ENCODE data around the gene UBE2I. TPM values are rescaled to one million over a fixed set of nuclear protein-coding genes. Genes with fewer than 3 reads are reported as not detected.
"Not testable (repeated sequence)": the region's sequence is repeated elsewhere in the genome, so short reads cannot be mapped to it uniquely, and the experiment has no call there.

Gene UBE2I
- total and polyA plus RNA-seq, 9 donors, result 30.0 to 114 (median 106) TPM

DNA sequence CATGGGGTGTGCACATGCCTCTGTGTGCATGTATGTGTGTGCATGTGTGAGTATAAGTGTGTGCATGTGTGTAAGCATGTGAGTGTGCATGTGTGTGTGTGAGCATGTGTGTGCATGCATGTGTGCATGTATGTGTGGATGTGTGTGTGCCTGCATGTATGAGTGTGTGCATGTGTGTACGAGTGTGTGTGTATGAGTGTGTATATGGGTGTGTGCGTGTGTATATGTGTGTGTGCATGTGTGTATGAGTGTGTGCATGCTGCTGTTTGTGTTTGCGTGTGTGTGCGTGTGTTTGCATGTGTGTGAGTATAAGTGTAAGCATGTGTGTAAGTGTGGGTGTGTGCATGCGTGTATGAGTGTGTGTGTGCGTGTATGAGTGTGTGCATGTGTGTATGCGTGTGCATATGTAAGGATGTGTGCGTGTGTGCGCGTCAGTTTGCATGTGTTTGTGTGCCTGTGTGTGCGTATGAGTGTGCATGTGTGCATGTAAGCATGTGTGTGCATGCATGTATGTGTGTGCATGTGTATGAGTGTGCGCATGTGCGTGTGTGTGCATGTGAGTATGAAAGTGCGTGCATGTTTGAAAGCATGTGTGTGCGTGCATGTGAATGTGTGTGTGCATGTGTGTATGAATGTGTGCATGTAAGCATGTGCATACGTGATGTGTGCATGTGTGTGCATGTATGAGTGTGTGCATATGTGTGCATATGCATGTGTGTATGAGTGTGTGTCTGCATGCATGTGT is 44.9 kb upstream of the UBE2I start:
- H3K36me3 ChIP-seq (ENCODE audit: control insufficient read depth, insufficient read depth, low read length), result no peaks in the 10 kb centered on the region
- no peaks in the 10 kb centered on the region for H3K9me3 ChIP-seq (replicated peaks; ENCODE audit: control insufficient read depth, low read depth, low read length)
- DNase-seq, result no peak
- H3K4me3 ChIP-seq (ENCODE audit: low read length), result no peak overlapping the region
- 92% methylated on average over 16 of the region's 16 CpGs for WGBS (ENCODE audit: insufficient coverage)
- H3K27me3 ChIP-seq (ENCODE audit: control insufficient read depth, insufficient read depth, low read length), result peaks cover 53% of the 10 kb centered on the region
- H3K4me1 ChIP-seq (ENCODE audit: control insufficient read depth, insufficient read depth, low read length), result no peaks in the 10 kb centered on the region
- no peak overlapping the region for H3K27ac ChIP-seq (ENCODE audit: low read length)

- no peaks in the 10 kb centered on the region for H3K36me3 ChIP-seq (ENCODE audit: control insufficient read depth, insufficient read depth, low read length)
- H3K4me1 ChIP-seq (ENCODE audit: control insufficient read depth, insufficient read depth, low read length), result no peaks in the 10 kb centered on the region
- no peak overlapping the region for H3K27ac ChIP-seq (ENCODE audit: low read length)
- no peak for DNase-seq
- H3K9me3 ChIP-seq (replicated peaks; ENCODE audit: control insufficient read depth, low read depth, low read length), result no peaks in the 10 kb centered on the region
- H3K27me3 ChIP-seq (ENCODE audit: control insufficient read depth, insufficient read depth, low read length), result peaks cover 48% of the 10 kb centered on the region
- no peak overlapping the region for H3K4me3 ChIP-seq (ENCODE audit: low read length)
- WGBS (ENCODE audit: insufficient coverage), result 73% methylated on average over 5 of the region's 13 CpGs
These were observed 44.3 kb upstream of the UBE2I start for GRCh38 chr16:1265090-1265630.

DNA sequence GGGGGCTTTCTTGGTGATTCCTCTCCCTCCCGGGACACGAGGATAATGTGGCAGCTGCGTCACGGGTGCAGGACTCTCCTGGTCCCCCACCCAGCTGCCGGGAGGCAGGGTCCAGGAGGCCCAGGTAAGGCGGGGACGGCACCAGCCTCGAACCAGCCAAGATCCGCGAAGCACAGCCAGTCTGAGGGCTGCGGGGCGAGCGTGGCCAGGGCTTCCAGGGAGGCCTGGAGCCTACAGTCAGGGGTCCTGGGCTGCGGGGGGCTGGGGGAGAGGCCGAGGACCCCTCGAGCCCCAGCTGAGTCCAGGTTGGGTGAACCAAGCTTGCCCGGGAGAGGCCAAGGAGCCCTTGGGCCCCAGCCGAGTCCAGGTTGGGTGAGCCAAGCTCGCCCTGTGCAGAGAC is 43.6 kb upstream of the UBE2I start:
- Histone ChIP-seq H3K4me1 (ENCODE audit: control insufficient read depth, insufficient read depth, low read length) (peaks cover under 1% of the 10 kb centered on the region), H3K36me3 (ENCODE audit: control insufficient read depth, insufficient read depth, low read length) (no peaks in the 10 kb centered on the region), H3K27me3 (ENCODE audit: control insufficient read depth, insufficient read depth, low read length) (peaks cover 42% of the 10 kb centered on the region), H3K27ac (ENCODE audit: low read length) (no peak overlapping the region), H3K9me3 (replicated peaks; ENCODE audit: control insufficient read depth, low read depth, low read length) (no peaks in the 10 kb centered on the region), H3K4me3 (ENCODE audit: low read length) (no peak overlapping the region)
- no peak for DNase-seq
- 79% methylated on average over 19 of the region's 19 CpGs for WGBS (ENCODE audit: insufficient coverage)

GRCh38 chr16:1269418-1269817 is 40.0 kb upstream of the UBE2I start:
- not testable (repeated sequence) for H3K27ac ChIP-seq (ENCODE audit: low read length); H3K9me3 ChIP-seq (replicated peaks; ENCODE audit: control insufficient read depth, low read depth, low read length); H3K4me3 ChIP-seq (ENCODE audit: low read length); H3K36me3 ChIP-seq (ENCODE audit: control insufficient read depth, insufficient read depth, low read length); DNase-seq
- H3K27me3 ChIP-seq (ENCODE audit: control insufficient read depth, insufficient read depth, low read length), result peaks cover 26% of the 10 kb centered on the region
- H3K4me1 ChIP-seq (ENCODE audit: control insufficient read depth, insufficient read depth, low read length), result peaks cover 16% of the 10 kb centered on the region
- WGBS (ENCODE audit: insufficient coverage), result 93% methylated on average over 6 of the region's 7 CpGs

- WGBS (ENCODE audit: insufficient coverage), result 72% methylated on average over 12 of the region's 12 CpGs
- Histone ChIP-seq H3K9me3 (replicated peaks; ENCODE audit: control insufficient read depth, low read depth, low read length) (no peaks in the 10 kb centered on the region), H3K36me3 (ENCODE audit: control insufficient read depth, insufficient read depth, low read length) (no peaks in the 10 kb centered on the region), H3K27ac (ENCODE audit: low read length) (no peak overlapping the region), H3K27me3 (ENCODE audit: control insufficient read depth, insufficient read depth, low read length) (peaks cover 22% of the 10 kb centered on the region), H3K4me1 (ENCODE audit: control insufficient read depth, insufficient read depth, low read length) (peaks cover 24% of the 10 kb centered on the region), H3K4me3 (ENCODE audit: low read length) (no peak overlapping the region)
- DNase-seq, result no peak
These were observed 38.1 kb upstream of the UBE2I start for GRCh38 chr16:1271380-1271723.

- peak; percentile 64 for DNase-seq
These were observed 37.6 kb upstream of the UBE2I start for GRCh38 chr16:1271724-1272413.

DNA sequence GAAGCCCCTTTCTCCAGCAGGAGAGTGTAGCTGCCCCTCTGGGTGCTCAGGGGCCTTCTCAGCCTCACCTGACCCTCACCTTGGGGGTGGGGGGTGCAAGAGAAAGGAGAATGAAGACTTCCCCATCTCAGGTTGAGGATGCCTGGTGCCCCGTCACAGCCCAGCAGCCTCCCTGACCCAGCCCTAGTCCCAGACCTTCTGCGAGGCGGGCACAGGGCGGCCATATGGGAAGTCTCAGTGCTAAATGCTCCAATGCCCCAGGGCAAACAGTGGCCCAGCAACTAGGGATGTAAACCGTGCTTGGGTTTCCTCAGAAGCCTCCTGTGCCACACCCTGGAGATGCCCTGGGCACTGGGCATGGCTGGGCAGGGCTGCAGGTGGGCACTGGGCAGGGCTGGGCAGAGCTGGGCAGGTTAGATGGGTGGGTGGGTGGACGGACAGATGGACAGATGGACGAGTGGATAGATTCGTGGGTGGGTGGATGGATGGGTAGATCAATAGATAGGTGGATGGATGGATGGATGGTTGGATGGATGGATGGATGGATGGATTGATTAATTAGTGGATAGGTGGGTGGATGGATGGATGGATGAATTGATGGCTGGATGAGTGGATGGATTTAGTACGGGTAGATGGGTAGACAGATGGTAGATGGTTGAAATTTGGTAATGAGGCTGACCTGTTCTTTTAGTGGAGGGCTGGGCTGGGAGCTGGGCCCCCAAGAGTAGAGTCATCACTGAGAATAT is 36.8 kb upstream of the UBE2I start:
- H3K9me3 ChIP-seq (replicated peaks; ENCODE audit: control insufficient read depth, low read depth, low read length), result no peaks in the 10 kb centered on the region
- peaks cover 25% of the 10 kb centered on the region for H3K27me3 ChIP-seq (ENCODE audit: control insufficient read depth, insufficient read depth, low read length)
- H3K36me3 ChIP-seq (ENCODE audit: control insufficient read depth, insufficient read depth, low read length), result no peaks in the 10 kb centered on the region
- 77% methylated on average over 9 of the region's 9 CpGs for whole genome bisulfite sequencing (ENCODE audit: insufficient coverage)
- H3K27ac ChIP-seq (ENCODE audit: low read length), result no peak overlapping the region
- H3K4me1 ChIP-seq (ENCODE audit: control insufficient read depth, insufficient read depth, low read length), result peaks cover 26% of the 10 kb centered on the region
- no peak for DNase-seq
- H3K4me3 ChIP-seq (ENCODE audit: low read length), result no peak overlapping the region

More at GRCh38 chr16:1271724-1272413, 37.6 kb upstream of the UBE2I start:
- H3K9me3 ChIP-seq (replicated peaks; ENCODE audit: control insufficient read depth, low read depth, low read length); H3K4me3 ChIP-seq (ENCODE audit: low read length); H3K27ac ChIP-seq (ENCODE audit: low read length); H3K36me3 ChIP-seq (ENCODE audit: control insufficient read depth, insufficient read depth, low read length): not testable (repeated sequence)
- H3K4me1 ChIP-seq (ENCODE audit: control insufficient read depth, insufficient read depth, low read length), result peaks cover 26% of the 10 kb centered on the region
- H3K27me3 ChIP-seq (ENCODE audit: control insufficient read depth, insufficient read depth, low read length), result peaks cover 18% of the 10 kb centered on the region
- 24% methylated on average over 15 of the region's 19 CpGs for WGBS (ENCODE audit: insufficient coverage)

DNA sequence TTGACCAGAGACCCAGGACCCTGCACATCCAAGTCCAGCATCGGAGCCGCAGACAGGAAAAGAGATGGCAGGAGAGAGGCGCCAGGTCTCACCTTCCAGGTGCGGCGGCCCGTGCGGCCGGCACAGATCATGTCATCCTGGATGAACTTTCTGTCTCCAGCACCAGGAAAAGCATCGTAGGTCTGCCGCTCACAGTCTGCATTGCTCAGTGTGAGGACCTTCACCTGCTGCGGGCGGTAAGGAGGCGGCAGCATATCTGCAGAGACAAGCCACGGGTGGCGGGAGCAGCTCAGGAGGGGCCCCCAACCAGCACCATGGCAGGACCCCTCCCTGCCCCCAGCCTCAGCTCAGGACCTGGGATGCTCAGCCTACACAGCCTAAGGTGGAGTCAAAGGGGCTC is 35.6 kb upstream of the UBE2I start:
- no peak overlapping the region for H3K27ac ChIP-seq (ENCODE audit: low read length)
- H3K9me3 ChIP-seq (replicated peaks; ENCODE audit: control insufficient read depth, low read depth, low read length), result no peaks in the 10 kb centered on the region
- H3K36me3 ChIP-seq (ENCODE audit: control insufficient read depth, insufficient read depth, low read length), result no peaks in the 10 kb centered on the region
- peaks cover 33% of the 10 kb centered on the region for H3K27me3 ChIP-seq (ENCODE audit: control insufficient read depth, insufficient read depth, low read length)
- H3K4me1 ChIP-seq (ENCODE audit: control insufficient read depth, insufficient read depth, low read length), result peaks cover 31% of the 10 kb centered on the region
- no peak for DNase-seq
- no peak overlapping the region for H3K4me3 ChIP-seq (ENCODE audit: low read length)
- 85% methylated on average over 13 of the region's 15 CpGs for WGBS (ENCODE audit: insufficient coverage)

DNA sequence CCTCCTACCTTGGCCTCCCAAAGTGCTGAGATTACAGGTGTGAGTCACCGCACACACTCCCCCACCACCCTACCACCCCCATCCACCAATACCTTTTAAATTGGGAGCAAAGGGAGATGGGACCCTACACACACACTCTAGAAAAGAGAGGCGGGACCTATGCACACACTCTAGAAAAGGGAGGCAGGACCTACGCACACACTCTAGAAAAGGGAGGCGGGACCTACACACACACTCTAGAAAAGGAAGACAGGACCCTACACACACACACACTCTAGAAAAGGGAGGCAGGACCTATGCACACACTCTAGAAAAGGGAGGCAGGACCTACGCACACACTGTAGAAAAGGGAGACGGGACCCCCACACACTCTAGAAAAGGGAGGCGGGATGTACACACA is 34.7 kb upstream of the UBE2I start:
- Histone ChIP-seq H3K27ac (ENCODE audit: low read length) (no peak overlapping the region), H3K27me3 (ENCODE audit: control insufficient read depth, insufficient read depth, low read length) (peaks cover 37% of the 10 kb centered on the region), H3K4me1 (ENCODE audit: control insufficient read depth, insufficient read depth, low read length) (peaks cover 31% of the 10 kb centered on the region), H3K36me3 (ENCODE audit: control insufficient read depth, insufficient read depth, low read length) (no peaks in the 10 kb centered on the region), H3K4me3 (ENCODE audit: low read length) (no peak overlapping the region), H3K9me3 (replicated peaks; ENCODE audit: control insufficient read depth, low read depth, low read length) (no peaks in the 10 kb centered on the region)
- DNase-seq, result no peak
- no CpG with 5 or more reads among the region's 7 CpGs for WGBS (ENCODE audit: insufficient coverage)
